GM21526 (cell line): ENCODE measurements around the gene TMPRSS9.

Experiments
- ATAC-seq: cut with Tn5 transposase; IDR thresholded peaks from one replicate; pipeline ENCODE4 v1.9.1; 2021; ENCODE audit warnings: moderate library complexity; ENCODE audit not compliant: unreplicated experiment, low FRiP score

The TMPRSS9 gene

GRCh38 chr19:2358548-2359173, 1.4 kb upstream of the TMPRSS9 start:
- ATAC-seq, result no peak

DNA sequence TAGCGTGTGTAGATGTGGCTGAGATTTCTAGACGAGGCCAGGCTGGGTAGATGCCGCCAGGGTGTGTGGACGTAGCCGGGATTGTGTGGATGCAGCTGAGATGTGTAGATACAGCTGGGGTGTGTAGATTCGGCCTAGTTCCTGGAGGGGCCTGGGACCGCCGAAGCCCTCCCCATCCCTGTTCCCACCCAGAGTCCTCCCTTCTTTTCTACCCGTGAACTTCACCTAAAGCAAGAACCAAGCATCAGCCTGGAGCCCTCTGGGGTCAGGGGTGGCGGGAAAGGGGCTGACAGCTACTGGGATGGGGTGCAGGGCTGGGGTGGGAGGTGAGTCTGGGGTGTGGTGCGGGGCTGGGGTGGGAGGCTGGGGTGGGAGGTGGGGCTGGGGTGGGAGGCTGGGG, 768 bp downstream of the TMPRSS9 start:
- ATAC-seq, result no peak

DNA sequence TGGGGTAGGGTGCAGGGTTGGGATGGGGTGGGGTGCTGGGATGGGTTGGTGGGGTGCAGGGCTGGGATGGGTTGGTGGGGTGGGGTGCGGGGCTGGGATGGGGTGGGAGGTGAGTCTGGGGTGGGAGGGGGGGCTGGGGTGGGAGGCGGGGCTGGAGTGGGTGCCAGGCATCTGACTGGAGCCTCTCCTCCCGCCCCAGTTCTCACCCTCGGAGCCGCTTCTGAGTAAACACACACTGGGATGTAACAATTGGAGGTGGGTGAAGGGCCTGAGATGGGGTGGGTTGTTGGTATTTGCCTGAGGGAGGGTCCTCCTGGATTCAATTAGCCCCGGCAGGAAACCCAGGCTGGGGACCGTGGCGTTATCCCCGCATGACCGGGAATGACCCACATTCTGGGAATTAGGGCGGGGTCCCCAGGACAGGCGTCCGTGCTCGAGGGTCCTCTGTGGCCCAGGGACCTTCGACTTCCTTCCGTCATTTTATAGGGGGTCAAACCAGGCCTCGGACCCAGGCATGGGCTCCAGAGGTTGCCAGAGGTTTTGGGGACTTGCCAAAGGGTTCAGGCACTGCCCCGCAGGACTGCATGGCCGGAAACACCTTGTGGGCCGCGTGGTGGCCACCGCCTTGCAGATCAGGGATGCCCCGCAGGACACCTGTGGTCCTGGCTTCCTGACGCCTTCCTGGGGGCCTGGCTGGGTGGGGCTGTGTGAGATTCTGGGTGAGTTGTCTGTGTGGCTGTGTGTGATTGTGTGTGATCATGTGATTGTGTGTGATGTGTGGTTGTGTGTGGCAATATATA, 1.4 kb downstream of the TMPRSS9 start:
- ATAC-seq, result no peak

DNA sequence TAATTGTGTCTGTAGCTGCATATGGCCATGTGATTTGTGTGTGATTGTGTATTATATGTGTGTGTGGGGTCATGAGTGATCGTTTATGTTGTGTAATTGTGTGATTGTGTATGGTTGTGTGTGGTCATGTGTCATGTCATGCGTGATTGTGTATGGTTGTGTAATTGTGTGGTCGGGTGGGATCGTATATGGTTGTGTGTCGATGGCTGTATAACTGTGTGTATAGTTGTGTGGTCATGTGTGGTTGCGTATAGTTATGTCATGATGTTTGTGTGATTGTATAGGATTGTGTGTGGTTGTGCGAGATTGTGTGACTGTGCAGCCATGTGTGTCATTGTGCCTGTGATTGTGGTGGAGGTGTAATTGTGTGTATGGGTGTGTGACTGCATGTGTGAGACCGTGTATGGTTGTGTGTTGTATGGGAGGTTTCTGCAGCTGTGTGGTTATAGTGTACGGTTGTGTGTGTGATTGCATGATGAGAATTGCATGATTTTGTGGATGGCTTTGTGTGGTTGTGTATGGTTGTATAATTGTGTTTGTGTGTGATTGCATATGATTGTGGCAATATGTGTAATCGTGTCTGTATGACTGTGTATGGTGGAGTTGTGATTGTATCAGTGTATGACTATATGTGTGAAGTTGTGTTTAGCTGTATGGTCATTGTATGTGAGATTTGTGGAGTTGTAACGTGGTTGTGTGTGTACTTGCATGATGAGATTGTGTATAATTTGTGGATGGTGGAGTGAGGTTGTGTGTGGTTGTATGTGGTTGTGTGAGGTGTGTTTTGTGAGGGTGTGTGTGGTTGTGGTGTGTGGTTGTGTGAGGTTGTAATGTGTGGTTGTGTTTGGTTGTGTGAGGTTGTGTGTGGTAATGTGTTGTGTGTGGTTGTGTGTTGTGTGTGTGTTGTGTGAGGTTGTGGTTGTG, 2.2 kb downstream of the TMPRSS9 start:
- ATAC-seq, result no peak

DNA sequence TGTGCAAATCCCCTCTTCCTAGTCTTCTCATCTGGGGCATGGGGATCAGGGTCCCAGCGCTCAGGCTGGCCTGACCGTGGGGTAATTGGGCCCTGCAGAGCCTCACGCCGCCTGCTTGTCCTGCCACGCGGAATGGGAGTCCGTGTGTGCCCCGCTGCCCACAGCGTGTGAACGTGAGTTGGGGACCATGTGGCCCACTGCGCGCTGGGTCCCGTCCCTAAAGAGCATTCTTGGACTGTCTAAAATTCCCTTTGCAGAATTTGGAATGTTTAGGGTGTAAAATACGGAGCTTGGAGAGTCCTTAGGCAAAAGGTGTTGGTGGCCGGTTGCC, 2.9 kb downstream of the TMPRSS9 start:
- ATAC-seq, result no peak

DNA sequence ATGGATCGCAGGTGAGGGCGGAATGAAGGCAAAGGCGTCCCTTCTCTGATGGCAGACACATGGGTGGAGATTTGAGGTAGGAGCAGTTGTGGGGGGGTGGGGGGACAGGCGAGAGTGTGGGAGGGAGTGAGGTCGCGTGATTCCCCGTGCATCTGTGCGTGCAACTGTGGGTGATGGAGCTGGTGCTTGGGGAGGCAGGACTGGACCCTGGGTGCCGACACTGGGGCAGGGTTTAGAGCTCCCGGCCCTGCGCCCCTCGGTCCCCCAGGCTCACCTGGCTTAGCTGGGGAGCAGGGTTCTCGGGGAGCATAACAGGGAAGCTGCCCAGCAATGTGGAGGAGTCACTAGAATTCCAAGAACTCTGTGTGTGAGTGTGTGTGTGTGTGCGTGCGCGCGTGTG, 3.4 kb downstream of the TMPRSS9 start:
- no peak for ATAC-seq

GRCh38 chr19:2365201-2365970, 5.3 kb downstream of the TMPRSS9 start:
- no peak for ATAC-seq

DNA sequence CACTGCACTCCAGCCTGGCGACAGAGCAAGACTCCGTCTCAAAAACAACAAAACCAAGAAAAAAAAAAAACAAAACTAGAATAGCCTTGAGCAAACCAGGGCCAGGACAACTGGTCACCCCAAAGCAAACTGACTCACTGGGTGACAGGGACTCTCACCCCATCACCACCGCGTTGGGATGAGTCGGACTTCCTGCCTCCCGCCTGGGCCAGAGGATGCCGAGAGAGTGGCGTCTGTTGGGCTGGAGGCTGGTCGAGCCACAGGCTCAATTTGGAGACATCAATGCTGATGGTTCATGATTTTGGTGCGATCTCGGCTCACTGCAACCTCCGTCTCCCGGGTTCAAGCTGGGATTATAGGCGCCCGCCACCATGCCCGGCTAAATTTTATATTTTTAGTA, 11.6 kb downstream of the TMPRSS9 start:
- no peak for ATAC-seq

GRCh38 chr19:2372076-2372612, 12.1 kb downstream of the TMPRSS9 start:
- no peak for ATAC-seq

DNA sequence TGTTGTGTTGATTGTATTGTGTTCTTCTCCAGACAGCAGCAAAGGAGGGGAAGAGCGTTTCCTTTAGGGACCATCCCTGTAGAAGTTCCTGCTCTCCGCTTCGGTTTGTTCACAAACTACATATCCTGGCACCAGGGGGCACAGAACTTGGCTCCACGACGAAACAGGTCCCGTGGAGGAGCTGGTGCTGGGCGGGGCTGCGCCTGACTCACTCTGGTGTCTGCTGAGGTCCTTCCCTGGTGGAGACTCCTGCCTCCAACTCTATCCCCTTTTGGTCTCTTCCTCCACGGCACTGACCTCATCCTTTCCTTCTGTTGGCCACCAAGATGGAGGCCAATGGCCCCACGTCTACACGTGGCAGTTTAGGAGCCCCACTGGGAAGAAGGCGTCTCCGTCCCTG, 14.7 kb downstream of the TMPRSS9 start:
- no peak for ATAC-seq

GRCh38 chr19:2375353-2376121, 15.5 kb downstream of the TMPRSS9 start:
- ATAC-seq, result no peak

DNA sequence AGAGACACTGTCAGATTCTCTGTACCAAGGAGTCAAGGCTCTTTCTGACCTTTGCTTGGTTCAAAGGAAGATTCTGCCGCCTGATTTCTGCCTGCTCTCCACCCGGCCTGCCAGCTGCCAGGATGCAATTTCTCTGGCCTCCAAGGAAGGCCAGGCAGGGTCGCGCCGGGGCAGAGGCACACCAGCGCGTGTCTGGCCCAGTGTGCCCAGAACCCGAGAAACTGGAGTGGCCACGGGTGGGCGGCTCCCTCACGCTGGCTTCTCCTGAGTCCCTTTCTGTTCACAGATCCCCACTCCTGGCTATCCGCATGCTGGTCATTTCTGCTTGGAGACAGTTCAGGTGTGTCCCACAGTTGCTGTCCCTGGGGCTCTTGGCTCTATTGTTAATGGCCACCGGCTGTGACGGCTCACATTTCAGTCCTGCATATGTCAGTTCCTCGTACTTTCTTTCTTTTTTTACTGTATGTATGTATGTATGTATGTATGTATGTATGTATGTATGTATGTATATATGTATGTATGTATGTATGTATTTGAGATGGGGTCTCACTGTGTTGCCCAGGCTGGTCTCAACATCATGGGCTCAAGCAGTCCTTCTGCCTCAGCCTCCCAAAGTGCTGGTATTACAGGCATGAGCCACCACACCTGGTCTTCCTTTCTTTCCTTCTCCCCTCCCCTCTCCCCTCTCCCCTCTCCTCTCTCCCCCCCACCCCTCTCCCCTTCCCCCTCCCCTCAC, 16.9 kb downstream of the TMPRSS9 start:
- no peak for ATAC-seq

GRCh38 chr19:2380567-2380966, 20.5 kb downstream of the TMPRSS9 start:
- ATAC-seq, result no peak

DNA sequence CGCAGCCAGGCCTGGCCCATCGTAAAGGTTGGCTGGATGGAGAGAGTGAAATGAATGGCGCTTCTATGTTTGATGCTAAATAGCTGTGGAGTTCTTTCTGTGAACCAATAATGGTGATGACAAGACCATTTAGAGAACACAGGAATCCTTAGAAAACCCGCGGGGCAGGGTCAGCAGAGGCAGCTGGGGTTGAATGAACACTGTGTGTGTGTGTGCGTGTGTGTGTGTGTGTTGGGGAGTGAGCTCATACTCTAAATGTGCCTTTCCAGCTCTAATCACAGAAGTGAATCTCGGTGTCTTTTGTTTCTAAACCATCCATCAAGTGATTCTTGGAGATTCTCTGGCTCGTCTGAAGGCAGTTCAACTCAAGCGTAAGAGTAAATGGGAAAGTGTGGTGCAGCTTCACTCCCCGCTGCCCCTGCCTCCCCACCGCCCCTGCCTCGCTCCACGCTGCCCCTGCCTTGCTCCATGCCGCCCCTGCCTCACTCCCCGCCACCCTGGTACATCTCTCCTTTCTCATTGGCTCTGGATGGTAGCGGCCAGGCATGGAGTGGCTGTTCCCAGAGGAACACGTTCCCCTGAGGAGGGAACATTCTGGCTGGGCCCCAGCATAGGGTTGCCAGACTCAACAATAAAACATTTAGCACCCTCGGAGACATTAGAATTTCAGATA, 21.2 kb downstream of the TMPRSS9 start:
- no peak for ATAC-seq

- ATAC-seq, result no peak
Observed at GRCh38 chr19:2382530-2383222, 22.6 kb downstream of the TMPRSS9 start.

- ATAC-seq, result no peak
Observed at GRCh38 chr19:2385053-2385721, 25.1 kb downstream of the TMPRSS9 start.
